IMR-90 (cell line): Measurements from ENCODE around the gene EPHA10.

Source experiments
- BHLHE40 ChIP-seq: fragments of 150-350 bp; IDR thresholded peaks from 2 replicates; pipeline ENCODE4 v1.6.1; 2016; ENCODE audit warnings: mild to moderate bottlenecking, low read depth, low read length
- CEBPB ChIP-seq: IDR thresholded peaks from 2 replicates; pipeline ENCODE4 v1.6.1; 2012; ENCODE audit warnings: low read depth, low read length, improper control_type of control experiment
- CHD1 ChIP-seq: IDR thresholded peaks from 2 replicates; pipeline ENCODE4 v1.6.1; 2012; ENCODE audit warnings: low read depth, low read length, improper control_type of control experiment
- ELK1 ChIP-seq: fragments of 150-350 bp; IDR thresholded peaks from 2 replicates; pipeline ENCODE4 v1.6.1; 2016; ENCODE audit warnings: low read depth, mild to moderate bottlenecking, low read length, moderate library complexity, borderline replicate concordance
- FOS ChIP-seq: fragments of 150-350 bp; IDR thresholded peaks from 2 replicates; pipeline ENCODE4 v1.6.1; 2016; ENCODE audit warnings: low read depth, low read length
- MXI1 ChIP-seq: IDR thresholded peaks from 2 replicates; pipeline ENCODE4 v1.6.1; 2012; ENCODE audit warnings: low read depth, mild to moderate bottlenecking, low read length, moderate library complexity, borderline replicate concordance
- POLR2A ChIP-seq: IDR thresholded peaks from 2 replicates; pipeline ENCODE4 v1.6.1; 2012; ENCODE audit warnings: mild to moderate bottlenecking, low read depth, low read length
- RCOR1 ChIP-seq: IDR thresholded peaks from 2 replicates; pipeline ENCODE4 v1.6.1; 2012; ENCODE audit warnings: mild to moderate bottlenecking, low read length, improper control_type of control experiment; ENCODE audit not compliant: insufficient replicate concordance
- SMC3 ChIP-seq: fragments of 150-350 bp; IDR thresholded peaks from 2 replicates; pipeline ENCODE4 v1.6.1; 2016; ENCODE audit warnings: low read depth, mild to moderate bottlenecking, antibody characterized with exemption, low read length, moderate library complexity
- USF2 ChIP-seq: fragments of 150-350 bp; IDR thresholded peaks from 2 replicates; pipeline ENCODE4 v1.6.1; 2017; ENCODE audit warnings: mild to moderate bottlenecking, antibody characterized with exemption, low read length, low read depth
- TF ChIP-seq, protein P1 (sequence below): conservative IDR thresholded peaks from 2 replicates; pipeline ENCODE4 v1.5.1; 2012; ENCODE audit warnings: mild to moderate bottlenecking, low read depth, low read length, improper control_type of control experiment

- TF ChIP-seq, protein P1, sequence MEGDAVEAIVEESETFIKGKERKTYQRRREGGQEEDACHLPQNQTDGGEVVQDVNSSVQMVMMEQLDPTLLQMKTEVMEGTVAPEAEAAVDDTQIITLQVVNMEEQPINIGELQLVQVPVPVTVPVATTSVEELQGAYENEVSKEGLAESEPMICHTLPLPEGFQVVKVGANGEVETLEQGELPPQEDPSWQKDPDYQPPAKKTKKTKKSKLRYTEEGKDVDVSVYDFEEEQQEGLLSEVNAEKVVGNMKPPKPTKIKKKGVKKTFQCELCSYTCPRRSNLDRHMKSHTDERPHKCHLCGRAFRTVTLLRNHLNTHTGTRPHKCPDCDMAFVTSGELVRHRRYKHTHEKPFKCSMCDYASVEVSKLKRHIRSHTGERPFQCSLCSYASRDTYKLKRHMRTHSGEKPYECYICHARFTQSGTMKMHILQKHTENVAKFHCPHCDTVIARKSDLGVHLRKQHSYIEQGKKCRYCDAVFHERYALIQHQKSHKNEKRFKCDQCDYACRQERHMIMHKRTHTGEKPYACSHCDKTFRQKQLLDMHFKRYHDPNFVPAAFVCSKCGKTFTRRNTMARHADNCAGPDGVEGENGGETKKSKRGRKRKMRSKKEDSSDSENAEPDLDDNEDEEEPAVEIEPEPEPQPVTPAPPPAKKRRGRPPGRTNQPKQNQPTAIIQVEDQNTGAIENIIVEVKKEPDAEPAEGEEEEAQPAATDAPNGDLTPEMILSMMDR, result no peak
- TF ChIP-seq FOS, result no peak
- no peak for TF ChIP-seq BHLHE40
- no peak for TF ChIP-seq POLR2A
- TF ChIP-seq USF2, result no peak
- no peak for TF ChIP-seq CEBPB
- no peak for TF ChIP-seq CHD1
- TF ChIP-seq RCOR1, result no peak
- no peak for TF ChIP-seq ELK1
- no peak for TF ChIP-seq SMC3
- TF ChIP-seq MXI1, result no peak
Observed at GRCh38 chr1:37725851-37726613, 38.9 kb downstream of the EPHA10 start.
